ENCODE data around the gene TFAP2E.
A peak's percentile ranks its signal among the peaks of the same experiment; 100 is the strongest.

TFAP2E gene

GRCh38 chr1:35597870-35598269 is 24.8 kb downstream of the TFAP2E start:
- no peak for DNase-seq (ENCODE audit: low spot score)

GRCh38 chr1:35598895-35599294 is 25.8 kb downstream of the TFAP2E start:
- DNase-seq (ENCODE audit: low spot score), result no peak

DNA sequence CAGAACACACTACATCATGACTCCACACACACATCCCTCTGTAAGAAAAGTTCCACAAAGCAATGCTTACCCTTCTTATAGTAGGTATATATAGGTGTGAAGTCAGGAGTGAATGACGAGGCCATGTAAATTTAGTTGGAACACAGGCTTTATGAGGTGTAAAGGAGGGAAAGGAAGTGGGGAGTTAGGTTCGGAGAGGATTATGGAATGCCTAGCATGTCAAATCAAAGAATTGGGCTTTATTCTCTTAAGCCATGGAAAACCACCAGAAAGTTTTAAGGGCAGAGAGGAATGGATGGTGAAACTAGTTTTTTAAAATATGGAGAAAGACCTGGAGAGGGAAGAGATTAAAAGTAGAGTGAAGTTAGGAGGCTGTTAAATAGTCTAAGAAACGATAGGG is 26.3 kb downstream of the TFAP2E start:
- DNase-seq (ENCODE audit: low spot score), result no peak

DNA sequence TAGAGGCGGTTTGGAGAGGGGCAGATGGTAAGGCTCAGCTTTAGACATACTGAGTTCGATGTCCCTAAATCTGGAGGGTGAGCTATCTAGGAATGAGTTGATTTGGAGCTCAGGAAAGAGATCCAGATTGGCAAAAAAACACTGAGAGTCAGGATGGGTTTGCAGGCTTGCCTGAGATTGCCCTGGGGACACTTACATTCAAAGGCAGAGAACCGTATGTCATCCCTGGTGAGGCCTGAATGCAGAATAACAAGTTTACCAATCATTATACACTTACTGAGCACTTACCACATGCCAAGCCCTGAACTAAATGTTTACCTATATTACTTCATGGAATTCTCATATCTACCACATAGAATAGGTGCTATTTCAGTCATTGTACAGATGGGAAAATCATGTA is 27.5 kb downstream of the TFAP2E start:
- no peak for DNase-seq (ENCODE audit: low spot score)

GRCh38 chr1:35603468-35603867 is 30.4 kb downstream of the TFAP2E start:
- DNase-seq (ENCODE audit: low spot score), result peak; percentile 94

GRCh38 chr1:35603941-35604340 is 30.8 kb downstream of the TFAP2E start:
- peak; percentile 44 for DNase-seq (ENCODE audit: low spot score)

DNA sequence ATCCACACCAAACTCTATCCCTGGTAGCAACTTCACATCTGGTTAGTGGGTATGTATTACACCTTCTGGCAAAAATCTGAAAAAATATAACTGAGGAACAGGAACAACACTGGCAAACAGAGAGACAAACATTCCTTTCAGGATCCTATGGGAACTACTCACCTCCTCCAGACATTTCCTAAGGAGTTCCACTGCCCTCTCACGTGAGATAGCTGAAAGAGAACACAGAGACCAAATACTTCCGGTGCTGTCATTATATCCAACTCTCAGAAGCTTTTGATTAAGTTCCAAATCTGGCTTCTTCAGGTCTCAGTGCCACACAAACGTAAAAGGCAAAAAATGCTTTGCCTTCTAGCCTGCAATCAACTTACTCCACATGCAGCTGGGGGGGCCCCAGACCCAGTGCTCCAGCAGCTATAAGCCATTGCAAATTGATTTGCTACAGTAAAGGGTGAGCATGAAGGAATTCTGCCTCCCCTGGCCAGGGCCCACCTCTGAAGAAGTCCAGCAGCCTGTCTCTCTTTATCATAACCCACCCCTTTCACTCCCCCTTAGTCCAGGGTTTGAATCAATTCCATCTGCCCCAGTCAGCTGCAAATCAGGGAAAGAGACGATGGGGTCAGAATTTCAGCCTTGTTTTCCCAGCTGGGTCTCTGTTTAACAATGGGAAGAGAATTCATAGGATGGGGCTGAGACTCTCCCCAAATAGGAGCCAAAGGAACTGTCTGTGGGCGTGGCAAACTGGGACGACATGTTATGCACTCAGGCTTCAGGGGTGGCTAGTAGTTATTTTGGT is 32.2 kb downstream of the TFAP2E start:
- peak; percentile 70 for DNase-seq (ENCODE audit: low spot score)

DNA sequence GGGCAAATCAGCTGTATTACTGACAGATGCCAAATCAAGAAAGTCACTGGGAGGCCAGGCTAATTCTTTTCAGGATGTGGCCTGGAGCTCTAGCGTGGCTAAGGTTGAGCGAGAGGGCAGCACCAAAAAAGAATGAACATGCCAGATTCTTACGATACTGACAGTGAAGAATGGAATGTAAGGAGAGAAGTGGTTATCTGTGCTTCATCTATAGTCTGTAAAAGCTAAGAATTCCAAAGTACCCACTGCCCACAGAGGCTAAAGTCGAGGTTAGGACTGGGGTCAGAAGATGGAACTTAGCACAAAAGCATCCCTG is 32.7 kb downstream of the TFAP2E start:
- peak; percentile 85 for DNase-seq (ENCODE audit: low spot score)

DNA sequence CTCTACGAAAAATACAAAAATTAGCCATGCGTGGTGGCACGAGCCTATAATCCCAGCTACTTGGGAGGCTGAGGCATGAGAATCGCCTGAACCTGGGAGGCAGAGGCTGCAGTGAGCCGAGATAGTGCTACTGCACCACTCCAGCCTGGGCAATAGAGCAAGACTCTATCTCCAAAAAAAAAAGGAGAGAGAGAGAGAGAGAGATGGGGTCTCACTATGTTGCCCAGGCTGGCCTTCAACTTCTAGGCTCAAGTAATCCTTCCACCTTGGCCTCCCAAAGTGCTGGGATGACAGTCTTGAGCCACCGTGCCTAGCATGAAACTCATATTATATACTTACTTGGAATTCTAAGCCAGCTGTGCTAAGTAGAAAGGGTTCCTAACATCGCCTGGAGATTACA is 38.5 kb downstream of the TFAP2E start:
- DNase-seq (ENCODE audit: low spot score), result no peak

DNA sequence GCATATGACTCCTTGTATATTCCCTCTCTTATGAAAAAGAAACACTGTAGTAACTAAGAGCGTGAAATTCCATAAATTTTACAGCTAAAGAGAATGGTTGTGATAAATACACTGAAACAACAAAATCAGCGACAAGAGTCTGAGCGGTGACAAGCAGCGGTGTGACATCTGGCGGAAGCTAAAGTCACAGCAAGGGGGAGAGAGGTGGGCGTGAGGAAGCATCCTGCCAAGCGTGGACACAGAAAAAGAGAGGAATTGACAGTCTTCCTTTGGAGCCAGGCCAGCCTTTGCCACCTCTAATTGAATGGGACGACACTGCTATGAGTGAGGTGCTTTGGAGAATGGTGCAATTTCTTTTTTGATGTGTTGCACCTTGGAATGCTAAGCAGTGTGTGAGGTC is 42.3 kb downstream of the TFAP2E start:
- no peak for DNase-seq (ENCODE audit: low spot score)

- no peak for DNase-seq (ENCODE audit: low spot score)
These were observed 46.4 kb downstream of the TFAP2E start for GRCh38 chr1:35619237-35620121.

DNA sequence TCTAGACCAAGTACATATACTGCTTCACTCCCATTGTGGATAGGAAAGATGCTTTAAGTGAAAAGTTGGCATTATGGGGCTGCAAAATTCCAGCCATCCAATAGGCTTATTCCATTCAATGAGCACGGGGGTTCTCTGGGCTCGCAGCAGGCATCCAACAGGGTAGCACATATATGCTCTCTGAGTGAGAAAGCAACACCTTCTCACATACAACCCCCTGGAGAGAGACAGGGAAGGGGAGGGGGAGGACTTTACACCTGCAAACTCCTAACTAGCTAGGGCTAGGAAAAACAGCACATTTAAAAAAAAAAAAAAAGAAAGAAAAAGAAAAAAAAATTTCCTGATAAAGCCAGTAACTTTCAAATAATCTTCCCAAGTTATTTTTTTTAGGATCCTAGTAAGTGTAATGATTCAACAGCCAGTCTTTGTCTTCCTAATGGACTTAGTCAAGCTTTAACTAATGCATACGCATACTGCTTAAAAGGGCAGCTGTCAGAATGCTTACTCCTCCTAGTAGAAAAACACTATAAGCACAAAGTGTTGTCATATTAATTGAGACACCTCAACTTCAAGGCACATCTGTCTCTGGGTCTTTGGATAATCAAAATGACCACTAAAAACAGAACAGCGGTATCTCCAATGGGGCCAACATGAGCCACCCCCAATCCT is 49.5 kb downstream of the TFAP2E start:
- DNase-seq (ENCODE audit: low spot score), result no peak

DNA sequence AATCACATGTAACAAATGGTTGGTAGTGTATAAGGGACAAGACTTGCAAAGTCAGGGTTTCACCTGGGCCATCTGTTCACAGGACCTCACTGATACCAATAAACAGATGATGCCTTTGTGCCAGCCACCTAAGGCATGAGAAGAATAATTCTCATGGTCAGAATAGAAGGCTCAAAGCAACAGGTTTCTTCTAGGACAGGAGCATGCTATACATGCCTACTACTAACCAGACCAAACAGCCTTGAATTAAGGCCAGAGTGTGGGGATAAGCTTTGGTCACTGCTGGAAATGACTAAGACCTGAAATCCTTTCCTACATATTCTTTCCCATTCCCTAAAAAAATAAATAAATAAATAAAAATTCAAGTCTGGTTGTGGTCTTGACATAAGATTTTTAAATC is 50.7 kb downstream of the TFAP2E start:
- DNase-seq (ENCODE audit: low spot score), result no peak

DNA sequence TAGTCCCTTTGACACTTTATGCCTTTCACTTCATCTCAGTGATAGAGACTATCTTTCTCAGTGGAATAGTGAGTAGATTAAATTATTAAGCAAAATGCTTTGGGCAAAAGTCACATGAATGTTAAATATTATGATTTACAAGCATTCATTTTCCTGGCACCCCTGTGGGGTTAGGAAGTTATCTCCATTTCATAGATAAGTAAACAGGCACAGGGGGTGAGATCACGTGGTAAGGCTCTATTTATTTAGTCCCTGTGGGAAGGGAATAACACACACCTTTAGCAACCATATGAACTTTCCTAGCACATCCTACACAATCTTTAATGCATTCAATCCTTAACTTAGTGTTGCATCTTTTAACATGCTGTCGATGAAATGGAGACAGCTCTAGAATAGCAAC is 55.9 kb downstream of the TFAP2E start:
- no peak for DNase-seq (ENCODE audit: low spot score)

- no peak for DNase-seq (ENCODE audit: low spot score)
These were observed 58.3 kb downstream of the TFAP2E start for GRCh38 chr1:35631396-35631795.

DNA sequence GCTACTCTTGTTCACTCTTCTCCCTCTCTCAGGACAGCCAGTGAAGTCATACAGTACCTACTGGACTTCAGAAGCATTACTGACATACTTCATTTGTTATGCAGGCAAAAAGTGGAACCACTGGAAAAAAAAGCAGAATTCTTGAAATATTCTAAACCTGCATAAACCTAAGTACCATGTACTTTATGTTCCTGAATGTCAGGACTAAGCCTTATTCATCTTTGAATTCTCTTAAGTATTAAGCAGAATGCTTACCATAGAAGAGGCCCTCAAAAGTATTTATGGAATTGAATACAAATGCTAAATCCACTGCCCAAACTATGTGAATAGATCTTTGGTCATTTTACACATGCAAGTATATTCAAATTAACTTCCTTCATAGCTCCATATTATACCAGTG is 60.4 kb downstream of the TFAP2E start:
- DNase-seq (ENCODE audit: low spot score), result no peak

DNA sequence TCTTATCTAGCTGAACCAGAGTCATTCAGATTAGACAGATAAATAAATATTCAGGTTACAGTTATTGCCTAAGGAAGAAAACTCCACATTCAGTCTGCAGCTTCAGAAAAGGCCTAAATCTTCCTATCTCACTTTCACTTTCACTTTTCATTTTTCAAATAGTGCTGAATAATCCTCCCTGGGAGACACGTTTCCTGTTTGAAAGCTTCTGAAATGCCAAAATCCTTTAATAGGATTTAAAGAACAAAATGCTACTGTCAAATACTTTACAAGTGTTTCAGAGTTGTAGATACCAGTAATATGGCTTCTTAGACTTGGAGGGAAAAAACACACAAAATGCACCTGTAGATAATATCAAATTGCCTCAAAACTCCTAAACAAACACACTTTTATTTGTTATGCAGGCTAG is 64.3 kb downstream of the TFAP2E start:
- DNase-seq (ENCODE audit: low spot score), result no peak

DNA sequence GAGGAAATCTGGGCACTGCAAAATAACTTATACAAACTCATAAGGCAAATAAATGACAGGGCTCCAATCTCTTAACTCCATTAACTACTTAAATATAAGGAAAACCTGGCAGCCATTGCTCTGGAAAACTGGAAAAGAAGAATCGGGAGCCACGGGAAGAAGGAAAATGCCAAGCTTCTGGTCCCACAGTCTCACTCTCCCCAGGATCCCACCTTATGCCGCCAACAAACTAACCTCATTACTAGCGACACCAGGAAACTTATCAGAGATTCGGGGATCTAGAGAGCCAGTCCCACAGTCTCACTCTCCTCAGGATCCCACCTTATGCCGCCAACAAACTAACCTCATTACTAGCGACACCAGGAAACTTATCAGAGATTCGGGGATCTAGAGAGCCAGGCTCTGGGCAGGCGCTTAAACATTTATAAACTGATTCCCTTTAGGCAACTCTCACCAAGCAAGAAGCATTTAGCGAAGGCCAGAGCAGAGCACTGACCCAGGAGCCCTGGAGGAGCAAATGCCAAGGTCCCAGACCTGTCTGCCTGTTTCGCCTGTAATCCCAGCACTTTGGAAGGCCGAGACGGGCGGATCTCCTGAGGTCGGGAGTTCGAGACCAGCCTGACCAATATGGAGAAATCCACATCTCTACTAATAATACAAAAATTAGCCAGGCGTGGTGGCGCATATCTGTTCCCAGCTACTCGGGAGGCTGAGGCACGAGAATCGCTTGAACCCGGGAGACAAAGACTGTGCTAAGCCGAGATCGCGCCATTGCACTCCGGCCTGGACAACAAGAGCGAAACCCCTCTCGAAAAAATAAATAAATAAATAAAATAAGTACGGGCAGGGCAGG is 67.5 kb downstream of the TFAP2E start:
- no peak for DNase-seq (ENCODE audit: low spot score)

GRCh38 chr1:35641233-35641866 is 68.2 kb downstream of the TFAP2E start, which contains the start of gene PSMB2:
PSMB2 (minus strand) TSS chr1:35641526; CDS start chr1:35641432, 94 bp downstream.
- DNase-seq (ENCODE audit: low spot score), result peak; percentile 86

GRCh38 chr1:35642471-35642955 is 69.4 kb downstream of the TFAP2E start:
- no peak for DNase-seq (ENCODE audit: low spot score)

DNA sequence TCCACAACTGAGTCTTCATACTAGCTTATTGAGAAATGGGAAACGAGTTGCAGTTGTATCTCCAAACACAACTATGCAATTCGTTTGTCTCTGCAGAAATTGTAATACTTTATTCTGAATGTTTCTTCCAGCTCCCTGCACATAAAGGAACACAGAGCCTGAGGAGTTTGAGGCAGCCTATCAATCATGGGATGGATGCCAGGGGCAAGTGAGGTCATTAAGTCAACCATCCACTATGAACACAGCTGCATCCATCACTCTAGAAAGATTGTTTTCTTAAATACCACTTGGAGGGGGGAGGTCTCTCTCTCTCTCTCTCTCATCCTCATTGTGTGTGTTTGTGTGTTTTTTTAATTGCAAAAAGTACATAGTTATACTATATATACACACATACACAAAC is 71.1 kb downstream of the TFAP2E start:
- DNase-seq (ENCODE audit: low spot score), result no peak

Measured in COLO829 (cell line).